NCI-H2196 (cell line): ENCODE results near the gene LLGL1.
A peak's percentile ranks its signal among the peaks of the same experiment; 100 is the strongest.

Source experiments
- DNase-seq: peaks from one replicate; lab custom pipeline; 2025; ENCODE audit not compliant: unreplicated experiment; lab: John Stamatoyannopoulos, UW

The LLGL1 gene

DNA sequence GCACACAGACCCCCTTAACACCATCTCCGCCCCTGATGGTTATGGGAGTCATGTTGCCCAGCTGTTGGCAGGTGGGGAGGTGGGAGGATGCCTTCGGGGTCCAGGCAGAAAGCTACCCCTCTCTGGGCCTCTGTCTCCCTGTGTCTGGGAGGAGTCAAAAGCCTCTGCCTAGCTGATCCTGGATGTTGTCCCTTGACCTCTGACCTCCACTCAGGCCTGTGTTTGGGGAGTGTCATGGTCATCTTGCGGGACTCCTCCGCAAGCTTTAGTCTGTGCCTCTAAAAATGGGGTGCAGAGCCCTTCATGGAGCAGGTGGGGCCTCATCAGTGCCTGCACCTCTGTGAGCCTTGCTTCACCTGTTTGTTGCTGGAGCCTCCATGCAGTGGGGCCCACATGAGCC is 3.8 kb downstream of the LLGL1 start:
- DNase-seq: no peak

GRCh38 chr17:18229771-18230170 is 4.3 kb downstream of the LLGL1 start:
- no peak for DNase-seq

DNA sequence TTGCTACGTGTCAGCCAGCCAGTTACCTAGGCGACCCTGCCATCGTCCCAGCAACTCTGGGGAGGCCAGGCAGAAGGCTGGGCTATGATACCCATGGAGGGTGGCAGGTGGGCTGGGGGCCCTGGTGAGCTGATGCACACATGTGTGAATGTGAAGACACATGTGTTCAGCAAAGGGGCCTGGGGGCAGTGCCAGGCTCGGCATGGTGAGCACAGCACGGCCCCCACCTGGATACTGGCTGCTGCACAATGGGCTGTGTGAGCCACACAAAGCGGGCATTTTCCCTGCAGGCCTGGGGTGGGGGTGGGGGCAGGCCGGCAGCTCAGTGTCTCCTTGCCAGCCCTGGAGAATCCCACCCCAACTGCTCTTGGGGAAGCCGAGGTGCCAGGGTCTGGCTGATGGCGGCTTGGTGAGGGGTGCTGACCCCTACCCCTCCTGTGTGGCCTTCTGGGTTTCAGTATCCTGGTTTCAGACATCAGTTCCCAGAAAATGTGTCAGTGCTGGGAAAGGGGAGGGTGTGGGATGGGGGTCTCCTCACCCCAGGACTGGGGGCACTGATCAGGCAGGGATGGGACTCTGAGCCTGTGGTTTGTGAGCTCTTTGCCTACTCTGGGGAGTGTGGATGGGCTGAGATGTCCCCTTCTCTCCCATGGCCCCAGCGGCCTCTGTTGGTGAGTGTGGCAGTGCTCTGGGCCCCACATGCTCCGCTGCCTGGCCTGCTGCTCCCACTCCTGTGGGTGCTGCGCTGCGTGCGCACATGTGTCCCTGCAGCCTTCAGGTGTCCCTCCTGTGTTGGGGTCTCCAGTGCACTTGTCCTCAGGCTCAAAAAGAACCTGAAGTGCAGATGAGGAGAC is 5.1 kb downstream of the LLGL1 start:
- DNase-seq: no peak

DNA sequence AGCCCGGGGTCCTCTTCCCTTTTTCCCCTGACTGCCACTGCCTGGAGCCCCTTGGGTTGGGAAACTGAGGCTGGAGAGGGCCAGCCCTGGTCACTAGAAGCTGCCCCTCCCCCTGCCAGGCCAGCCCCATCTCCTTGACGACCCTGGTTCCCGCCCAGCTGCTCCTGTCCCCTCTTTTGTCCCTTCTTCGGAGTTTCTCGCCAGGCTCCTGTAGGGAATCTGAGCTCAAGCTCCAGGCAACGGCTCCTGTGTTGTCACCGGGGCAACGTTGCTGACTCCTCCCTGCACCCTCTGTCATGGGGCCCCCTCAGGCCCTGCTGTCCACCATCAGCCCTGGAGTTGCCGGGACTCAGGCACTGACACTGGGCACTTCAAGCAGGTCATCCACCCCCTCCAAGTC is 5.7 kb downstream of the LLGL1 start:
- no peak for DNase-seq

GRCh38 chr17:18233803-18234518 is 8.5 kb downstream of the LLGL1 start:
- no peak for DNase-seq

GRCh38 chr17:18234853-18235380 is 9.5 kb downstream of the LLGL1 start:
- DNase-seq: no peak

DNA sequence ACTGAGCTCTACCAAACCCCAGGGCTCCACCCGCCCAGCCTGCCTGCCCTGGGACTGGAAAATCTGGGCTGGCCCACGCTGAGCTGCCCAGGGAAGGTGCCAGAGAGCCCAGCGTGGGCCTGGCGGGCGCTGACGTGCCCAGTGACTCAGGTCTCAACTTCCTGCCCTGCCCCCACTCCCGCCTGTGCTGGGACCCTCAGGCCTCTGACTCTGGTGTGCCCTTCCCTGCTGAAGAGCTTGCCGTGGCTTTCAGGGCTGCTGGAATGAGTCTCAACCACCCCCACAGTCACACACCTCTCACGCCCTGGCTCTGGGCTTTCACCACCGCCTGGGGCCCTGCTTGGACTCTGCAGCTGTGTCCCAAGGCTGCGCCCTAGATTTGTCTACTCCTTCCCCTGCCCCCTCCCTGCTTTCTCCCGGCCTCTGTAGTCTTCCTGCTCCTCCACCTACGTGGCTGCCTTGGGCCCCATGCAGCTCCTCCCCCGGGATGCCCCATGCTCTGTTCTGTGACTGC is 10.4 kb downstream of the LLGL1 start:
- no peak for DNase-seq

DNA sequence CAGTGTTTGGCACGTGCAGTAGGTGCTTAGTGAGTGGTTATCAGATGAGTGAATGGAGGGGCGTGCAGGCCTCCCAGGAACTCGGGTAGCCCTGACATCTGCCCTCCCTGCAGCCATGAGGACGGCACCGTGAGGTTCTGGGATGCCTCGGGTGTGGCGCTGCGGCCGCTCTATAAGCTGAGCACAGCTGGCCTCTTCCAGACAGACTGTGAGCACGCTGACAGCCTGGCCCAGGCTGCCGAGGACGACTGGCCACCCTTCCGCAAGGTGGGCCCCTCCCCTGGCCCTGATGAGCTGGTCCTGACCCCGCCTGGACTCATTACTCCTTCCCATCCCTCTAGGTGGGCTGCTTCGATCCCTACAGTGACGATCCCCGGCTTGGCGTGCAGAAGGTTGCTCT is 11.1 kb downstream of the LLGL1 start:
- DNase-seq: no peak

GRCh38 chr17:18237461-18237860 is 12.0 kb downstream of the LLGL1 start:
- no peak for DNase-seq

DNA sequence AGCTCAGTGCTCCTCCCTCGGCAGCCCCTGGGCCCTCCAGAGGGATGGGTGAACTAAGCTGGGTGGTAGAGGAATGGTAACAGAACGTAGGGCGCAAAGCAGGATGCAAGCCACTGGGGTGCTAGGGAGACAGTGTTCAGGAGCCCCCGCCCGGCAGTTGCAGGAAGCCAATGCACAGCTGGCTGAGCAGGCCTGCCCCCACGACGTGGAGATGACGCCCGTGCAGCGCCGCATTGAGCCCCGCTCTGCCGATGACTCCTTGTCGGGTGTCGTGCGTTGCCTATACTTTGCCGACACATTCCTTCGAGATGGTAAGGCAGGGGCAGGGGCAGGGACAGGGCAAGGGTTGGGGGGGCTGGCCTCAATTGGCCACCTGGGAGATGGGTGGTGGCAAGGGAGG is 12.9 kb downstream of the LLGL1 start:
- DNase-seq: no peak

DNA sequence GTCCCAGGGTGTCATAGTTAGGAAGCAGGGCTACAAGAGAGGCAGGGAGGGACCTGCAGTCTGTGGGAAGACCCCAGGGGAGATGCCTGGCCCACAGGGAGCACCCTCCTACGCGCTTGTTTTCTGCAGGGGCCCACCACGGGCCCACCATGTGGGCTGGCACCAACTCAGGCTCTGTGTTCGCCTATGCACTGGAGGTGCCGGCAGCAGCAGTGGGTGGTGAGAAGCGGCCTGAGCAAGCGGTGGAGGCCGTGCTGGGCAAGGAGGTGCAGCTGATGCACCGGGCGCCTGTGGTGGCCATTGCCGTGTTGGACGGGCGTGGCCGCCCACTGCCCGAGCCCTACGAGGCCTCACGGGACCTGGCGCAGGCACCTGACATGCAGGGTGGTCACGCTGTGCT is 15.0 kb downstream of the LLGL1 start:
- DNase-seq: no peak

DNA sequence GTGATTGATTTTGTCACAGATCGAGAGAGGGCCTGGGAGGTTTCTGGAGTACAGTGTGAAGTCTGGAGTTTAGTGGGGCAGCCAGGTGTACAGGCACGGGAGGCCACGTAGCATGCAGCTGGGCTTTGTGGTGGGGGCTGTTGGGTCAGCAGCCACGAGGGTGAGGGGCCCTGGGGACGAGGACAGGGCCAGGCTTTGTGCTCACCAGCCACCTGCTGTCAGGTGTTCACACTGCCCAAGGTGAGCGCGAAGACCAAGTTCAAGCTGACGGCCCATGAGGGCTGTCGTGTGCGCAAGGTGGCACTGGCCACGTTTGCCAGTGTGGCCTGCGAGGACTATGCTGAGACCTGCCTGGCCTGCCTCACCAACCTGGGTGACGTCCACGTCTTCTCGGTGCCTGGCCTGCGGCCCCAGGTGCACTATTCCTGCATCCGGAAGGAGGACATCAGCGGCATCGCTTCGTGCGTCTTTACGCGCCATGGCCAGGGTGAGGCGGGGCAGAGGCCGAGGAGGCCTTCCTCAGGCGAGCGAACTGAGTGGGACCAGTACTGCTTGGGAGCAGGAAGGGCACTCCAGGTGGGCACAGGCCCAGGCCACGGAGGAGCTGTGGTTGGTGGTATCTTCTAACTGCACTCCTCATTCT is 15.9 kb downstream of the LLGL1 start:
- DNase-seq: no peak

- DNase-seq: no peak
Measured at GRCh38 chr17:18245038-18245776, 19.8 kb downstream of the LLGL1 start.

- no peak for DNase-seq
Measured at GRCh38 chr17:18246109-18246725, 20.8 kb downstream of the LLGL1 start.

DNA sequence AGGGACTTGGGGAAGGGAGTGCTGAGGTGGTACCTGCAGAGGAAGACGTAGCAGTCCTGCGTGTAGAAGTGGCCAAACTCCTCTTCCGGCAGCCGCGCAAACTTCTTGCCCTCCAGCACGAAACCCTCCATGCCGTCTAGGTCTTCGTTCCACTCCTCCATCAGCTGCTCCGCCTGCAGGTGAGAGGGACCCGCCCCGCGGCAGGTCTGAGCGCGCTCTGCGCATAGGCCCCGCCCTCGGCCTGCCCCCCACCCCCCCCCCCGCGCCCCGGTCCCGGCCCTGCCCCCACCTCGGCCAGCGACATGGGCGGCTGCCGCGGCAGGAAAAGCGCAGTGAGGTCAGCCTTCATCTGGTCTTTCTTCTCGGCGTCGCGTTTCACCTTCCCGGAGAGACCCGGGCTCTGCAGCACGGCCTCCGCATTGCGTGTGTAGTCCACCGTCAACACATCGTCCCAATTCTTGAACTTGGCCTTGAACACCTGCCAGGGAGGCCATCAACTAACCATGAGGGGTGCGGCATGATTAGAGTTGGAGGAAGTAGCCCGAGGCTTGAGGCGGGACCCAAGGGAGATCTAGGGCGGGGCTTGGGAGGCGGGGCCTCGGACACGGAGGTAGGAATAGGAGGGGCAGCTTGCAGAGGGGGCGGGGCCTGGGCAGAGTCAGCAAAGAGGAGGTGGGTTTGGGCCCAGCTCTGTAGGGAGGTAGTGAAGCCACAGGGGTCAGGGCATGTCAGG is 21.6 kb downstream of the LLGL1 start:
- DNase-seq: peak; percentile 76

GRCh38 chr17:18247613-18248001 is 22.2 kb downstream of the LLGL1 start:
- DNase-seq: peak; percentile 16

DNA sequence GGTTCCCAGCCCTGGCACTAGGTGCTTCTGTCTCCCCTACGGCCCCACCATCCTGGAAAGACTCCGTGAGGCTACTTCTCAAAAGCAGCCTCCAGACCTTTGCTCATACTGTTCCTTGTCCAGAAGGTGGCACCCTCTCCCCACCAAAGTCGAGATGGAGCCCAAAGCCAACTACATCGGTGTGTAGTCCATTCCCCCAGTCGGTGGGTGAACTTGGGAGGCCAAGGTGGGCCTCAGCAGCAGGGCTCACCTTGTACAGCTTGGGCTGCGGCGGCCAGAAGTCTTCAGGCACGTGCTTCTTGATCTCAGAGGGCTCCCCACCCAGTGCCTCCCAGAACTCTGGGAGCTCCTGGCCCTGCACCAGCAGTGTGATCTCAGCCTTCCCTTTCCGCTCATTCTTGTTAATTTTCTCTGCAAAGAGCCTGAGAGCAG is 22.9 kb downstream of the LLGL1 start:
- peak; percentile 37 for DNase-seq

- DNase-seq: no peak
Measured at GRCh38 chr17:18248811-18249210, 23.4 kb downstream of the LLGL1 start.

GRCh38 chr17:18250259-18250658 is 24.8 kb downstream of the LLGL1 start:
- peak; percentile 40 for DNase-seq

GRCh38 chr17:18250708-18251107 is 25.3 kb downstream of the LLGL1 start:
- DNase-seq: no peak
